Liver (tissue), 3 donors: Measurements from ENCODE around the gene ZC3H12C.

Experiments used
- CTCF ChIP-seq: fragments of 150-350 bp; IDR thresholded peaks from 2 replicates; pipeline ENCODE4 v1.5.1; 2017; ENCODE audit warnings: improper control_type of control experiment, low read depth, low read length; ENCODE audit not compliant: missing input control
- EGR1 ChIP-seq, 2 donors: IDR thresholded peaks; 2 replicates each; pipeline ENCODE4 v1.6.1; 2016 to 2018; ENCODE audit warnings: antibody characterized with exemption in 2 of 2, low read depth in 2 of 2
- GABPA ChIP-seq, 2 donors: IDR thresholded peaks in 1 of 2; conservative IDR thresholded peaks in 1 of 2; 2 replicates each; pipeline ENCODE4 v1.6.1; 2016; ENCODE audit warnings: antibody characterized with exemption in 2 of 2, mild to moderate bottlenecking in 1 of 2, moderate library complexity in 1 of 2
- HNF4A ChIP-seq, 2 donors: conservative IDR thresholded peaks; 2 replicates each; pipeline ENCODE4 v1.6.1; 2016; ENCODE audit warnings: antibody characterized with exemption in 2 of 2, mild to moderate bottlenecking in 2 of 2
- JUND ChIP-seq, 2 donors: IDR thresholded peaks; 2 replicates each; pipeline ENCODE4 v1.6.1; 2016; ENCODE audit warnings: antibody characterized with exemption in 2 of 2
- NR2F2 ChIP-seq: IDR thresholded peaks from 2 replicates; pipeline ENCODE4 v1.6.1; 2016; ENCODE audit warnings: antibody characterized with exemption
- RAD21 ChIP-seq, 2 donors: IDR thresholded peaks; 2 replicates each; pipeline ENCODE4 v1.6.1; 2016; ENCODE audit warnings: antibody characterized with exemption in 2 of 2, mild to moderate bottlenecking in 2 of 2
- REST ChIP-seq: IDR thresholded peaks from 2 replicates; pipeline ENCODE4 v1.6.1; 2016; ENCODE audit warnings: antibody characterized with exemption, mild to moderate bottlenecking
- SP1 ChIP-seq: IDR thresholded peaks from 2 replicates; pipeline ENCODE4 v1.6.1; 2018; ENCODE audit warnings: antibody characterized with exemption, mild to moderate bottlenecking
- TAF1 ChIP-seq: conservative IDR thresholded peaks from 2 replicates; pipeline ENCODE4 v1.6.1; 2016; ENCODE audit warnings: antibody characterized with exemption, mild to moderate bottlenecking
- TF ChIP-seq, protein P1 (sequence below): IDR thresholded peaks from 2 replicates; pipeline ENCODE4 v1.6.1; 2016; ENCODE audit warnings: antibody characterized with exemption
- TF ChIP-seq, protein P2 (sequence below): IDR thresholded peaks from 2 replicates; pipeline ENCODE4 v1.6.1; 2016; ENCODE audit warnings: antibody characterized with exemption
- donor health status: healthy.
- donor health status: healthy.

GRCh38 chr11:110053848-110054414 is 39.3 kb upstream of the ZC3H12C start:
- no peak for TF ChIP-seq CTCF
- TF ChIP-seq JUND (IDR thresholded peaks at IDR 0.05), result no peak
- TF ChIP-seq, protein P1, sequence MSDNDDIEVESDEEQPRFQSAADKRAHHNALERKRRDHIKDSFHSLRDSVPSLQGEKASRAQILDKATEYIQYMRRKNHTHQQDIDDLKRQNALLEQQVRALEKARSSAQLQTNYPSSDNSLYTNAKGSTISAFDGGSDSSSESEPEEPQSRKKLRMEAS, result no peak
- no peak for TF ChIP-seq GABPA (IDR thresholded peaks at IDR 0.05 in 1 of 2, conservative IDR thresholded peaks at IDR 0.05 in 1 of 2)
- no peak for TF ChIP-seq TAF1
- TF ChIP-seq REST, result no peak
- no peak for TF ChIP-seq HNF4A (conservative IDR thresholded peaks at IDR 0.05)
- no peak for TF ChIP-seq SP1
- TF ChIP-seq, protein P2, sequence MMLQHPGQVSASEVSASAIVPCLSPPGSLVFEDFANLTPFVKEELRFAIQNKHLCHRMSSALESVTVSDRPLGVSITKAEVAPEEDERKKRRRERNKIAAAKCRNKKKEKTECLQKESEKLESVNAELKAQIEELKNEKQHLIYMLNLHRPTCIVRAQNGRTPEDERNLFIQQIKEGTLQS, result no peak
- TF ChIP-seq EGR1 (IDR thresholded peaks at IDR 0.05; ENCODE audit: low read depth in 2 of 2), result no peak
- TF ChIP-seq RAD21 (IDR thresholded peaks at IDR 0.05), result no peak
- TF ChIP-seq NR2F2, result no peak
